Kidney tubule cell (primary cell): Measurements from ENCODE around the gene GPR62.

Experiments
- DNase-seq: peaks from one replicate; pipeline ENCODE4 v3.0.0-alpha.2; 2018; ENCODE audit warnings: low spot score

The GPR62 gene

DNA sequence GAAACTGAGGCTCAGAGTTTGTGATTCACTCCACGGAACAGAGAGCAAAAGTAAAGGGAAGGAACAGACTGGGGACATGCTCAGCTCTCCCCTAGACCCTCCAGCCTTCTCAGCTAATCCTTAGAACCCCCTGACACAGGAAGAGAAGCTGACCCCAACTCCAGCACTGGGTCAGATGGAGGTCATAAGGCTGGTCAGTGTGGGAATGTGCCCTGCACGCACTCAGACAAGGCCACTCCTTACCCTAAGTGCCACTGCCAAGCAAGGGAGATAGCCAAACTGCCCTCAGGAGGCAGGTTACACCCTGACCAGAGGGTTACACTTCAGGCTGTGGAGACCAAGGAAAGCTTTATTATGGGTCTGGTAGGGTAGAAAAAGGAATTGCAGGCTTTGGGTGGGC, 39.3 kb downstream of the GPR62 start:
- no peak for DNase-seq

DNA sequence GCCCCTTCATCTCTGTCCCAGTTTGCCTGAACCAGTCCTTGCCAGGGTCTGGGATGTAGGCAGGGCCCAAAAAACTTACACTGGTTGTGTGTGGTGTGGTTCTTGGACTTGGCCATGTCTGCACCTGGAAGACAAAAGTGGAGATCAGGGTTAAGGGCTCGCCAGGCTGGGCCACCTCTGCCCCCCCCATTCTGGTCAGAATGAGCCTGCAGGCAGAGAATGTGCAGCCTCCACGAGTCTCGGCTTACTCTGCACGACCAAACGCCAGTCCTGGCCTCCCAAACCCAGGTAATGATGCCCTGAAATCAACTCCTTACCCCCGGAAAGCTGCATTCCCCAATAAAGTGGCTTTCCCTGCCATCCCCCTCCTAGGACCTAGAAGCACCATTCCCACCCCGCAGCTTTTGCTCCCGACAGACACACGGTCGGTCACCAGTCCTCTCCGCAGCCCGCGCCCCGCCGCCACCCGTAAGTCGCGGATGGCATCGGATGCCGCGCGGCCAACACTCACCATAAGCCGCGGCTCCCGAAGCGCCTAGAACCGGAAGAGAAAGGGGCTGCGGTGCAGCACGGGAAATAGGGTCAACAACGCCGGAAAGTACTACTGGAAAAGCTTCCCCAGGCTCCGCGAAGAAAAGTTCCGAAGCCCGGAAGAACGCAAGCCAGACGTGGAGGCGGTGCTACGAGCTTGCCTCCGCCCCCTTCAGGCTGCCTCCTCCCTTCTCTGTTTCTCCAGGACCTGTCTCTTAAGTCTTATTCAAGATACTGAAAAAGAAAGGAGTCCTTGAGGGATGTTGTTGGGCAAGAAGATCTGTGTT, 40.4 kb downstream of the GPR62 start, which contains the start of gene RPL29:
RPL29 (minus strand) TSS at position 550 of the 818 bp plus-strand sequence; CDS start at position 116, 434 bp downstream.
- DNase-seq, result peak; percentile 95

DNA sequence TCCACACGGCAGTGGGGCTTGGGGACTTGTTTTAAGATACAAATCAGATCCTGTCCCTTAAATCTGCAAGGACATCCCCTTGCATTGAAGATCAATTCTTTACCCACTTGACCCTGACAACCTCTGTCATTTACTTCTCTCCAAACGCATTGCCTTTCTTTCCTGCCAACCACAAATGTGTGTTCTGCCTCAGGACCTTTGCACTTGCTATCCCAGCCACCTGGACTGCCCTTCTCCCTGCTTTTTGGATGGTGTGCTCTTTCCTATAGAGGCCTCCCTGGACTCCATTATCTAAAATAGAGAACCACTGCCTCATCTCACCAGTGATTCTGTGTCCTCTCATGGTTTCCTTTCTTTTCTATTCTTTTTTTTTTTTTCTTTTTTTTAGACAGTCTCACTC, 42.0 kb downstream of the GPR62 start:
- no peak for DNase-seq

DNA sequence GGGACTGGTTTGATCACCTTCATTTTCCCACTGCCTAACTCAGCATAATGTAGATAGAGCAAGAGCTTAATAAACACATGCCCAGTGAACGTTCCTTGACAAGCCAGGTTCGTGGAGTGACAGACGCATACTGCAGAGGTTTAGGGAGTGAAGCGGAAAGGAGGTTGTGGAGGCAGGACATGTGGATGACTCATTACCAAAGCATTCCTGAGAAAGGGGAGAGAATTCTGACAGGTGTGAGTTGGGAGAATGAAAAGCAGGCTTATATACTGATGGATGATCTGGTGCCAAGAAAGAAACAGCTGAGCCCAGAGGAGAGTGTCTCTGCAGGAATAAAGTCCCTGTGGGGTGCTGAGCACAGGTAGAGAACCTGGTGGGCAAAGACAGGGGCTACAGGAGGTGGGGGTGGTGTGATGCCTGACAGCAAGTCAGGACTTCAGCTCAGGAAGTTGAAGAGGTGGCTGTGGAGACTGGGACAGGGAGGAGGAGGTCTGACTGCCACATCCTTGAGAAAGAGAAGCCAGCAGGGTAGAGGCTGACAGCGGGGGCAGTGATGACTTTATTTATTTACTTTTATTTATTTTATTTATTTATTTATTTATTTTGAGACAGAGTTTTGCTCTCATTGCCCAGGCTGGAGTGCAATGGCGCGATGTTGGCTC, 42.9 kb downstream of the GPR62 start:
- peak; percentile 89 for DNase-seq

- DNase-seq, result no peak
Observed at GRCh38 chr3:51998774-51999173, 43.6 kb downstream of the GPR62 start.

- no peak for DNase-seq
Observed at GRCh38 chr3:51999846-52000245, 44.7 kb downstream of the GPR62 start.

DNA sequence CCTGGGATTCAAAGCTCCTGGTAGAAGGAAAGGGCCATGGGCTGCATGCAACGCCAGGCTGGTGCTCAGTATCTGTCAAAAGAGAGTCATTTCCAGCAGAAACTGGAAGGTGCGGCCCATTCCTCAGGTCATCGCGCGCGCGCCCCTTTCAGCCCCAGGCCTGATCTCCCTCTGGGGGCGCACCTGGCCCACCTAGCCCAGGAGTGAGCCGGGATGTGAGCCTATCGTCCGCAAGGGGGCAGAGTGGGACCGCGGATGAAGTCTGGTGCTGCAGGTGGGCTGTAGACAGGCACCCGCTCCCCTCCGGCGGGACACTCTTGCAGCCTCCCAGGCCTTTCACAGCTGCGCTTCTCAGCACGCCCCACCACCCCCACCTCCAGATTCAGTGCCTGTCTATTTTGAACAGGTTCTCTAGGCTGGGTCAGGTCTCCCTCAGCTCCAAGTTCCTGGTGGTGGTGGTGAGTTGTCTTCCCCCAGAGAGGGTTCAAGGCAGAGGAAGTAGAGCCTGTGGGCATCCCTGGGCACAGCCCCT, 46.3 kb downstream of the GPR62 start:
- DNase-seq, result peak; percentile 74

- no peak for DNase-seq
Observed at GRCh38 chr3:52002748-52003147, 47.6 kb downstream of the GPR62 start.

GRCh38 chr3:52004163-52004787, 49.1 kb downstream of the GPR62 start:
- DNase-seq, result no peak

DNA sequence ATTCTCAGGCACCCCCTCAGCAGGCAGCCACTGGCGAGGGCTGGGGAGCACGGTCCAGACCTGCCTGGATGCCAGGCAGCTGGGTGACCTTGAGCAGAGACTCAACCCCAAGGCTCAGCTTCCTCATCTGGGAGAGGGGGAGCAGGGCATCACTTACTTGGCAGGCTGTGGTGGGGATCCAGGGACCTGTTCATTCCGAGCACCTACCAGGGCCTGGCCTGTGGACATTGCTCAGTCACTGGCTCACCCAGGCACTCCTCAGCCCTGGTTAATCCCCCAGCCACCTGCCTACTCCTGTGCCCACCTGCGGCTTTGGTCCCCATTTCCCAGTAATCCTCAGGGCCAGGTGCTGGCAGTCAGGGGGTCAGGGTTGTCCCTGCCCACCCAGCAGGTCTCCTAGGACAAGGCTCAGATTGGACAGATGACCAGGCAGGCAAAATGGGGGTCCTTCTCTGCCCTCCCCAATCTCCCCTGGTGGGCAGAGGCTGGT, 49.8 kb downstream of the GPR62 start:
- DNase-seq, result no peak

DNA sequence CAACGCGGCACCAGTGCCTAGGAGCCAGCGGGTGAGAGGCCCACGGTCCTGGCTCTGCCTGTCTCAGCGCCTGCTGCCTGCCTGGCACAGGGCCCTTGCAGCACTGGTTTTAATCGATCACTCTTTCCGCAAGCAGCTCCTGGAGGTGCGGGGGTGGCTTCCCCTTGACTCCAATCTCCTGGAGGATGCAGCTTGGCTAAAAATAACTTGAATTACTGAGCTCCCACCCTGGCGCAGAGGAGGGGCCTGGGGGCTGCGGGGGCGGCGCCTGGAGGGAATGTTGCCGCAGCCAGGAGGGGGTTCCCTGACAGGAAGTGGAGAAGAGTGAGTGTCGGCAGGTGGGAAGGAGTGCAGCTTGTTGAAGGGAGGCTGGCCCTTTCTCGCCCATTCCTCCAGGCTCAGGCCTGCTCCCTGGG, 50.4 kb downstream of the GPR62 start:
- DNase-seq, result peak; percentile 70

DNA sequence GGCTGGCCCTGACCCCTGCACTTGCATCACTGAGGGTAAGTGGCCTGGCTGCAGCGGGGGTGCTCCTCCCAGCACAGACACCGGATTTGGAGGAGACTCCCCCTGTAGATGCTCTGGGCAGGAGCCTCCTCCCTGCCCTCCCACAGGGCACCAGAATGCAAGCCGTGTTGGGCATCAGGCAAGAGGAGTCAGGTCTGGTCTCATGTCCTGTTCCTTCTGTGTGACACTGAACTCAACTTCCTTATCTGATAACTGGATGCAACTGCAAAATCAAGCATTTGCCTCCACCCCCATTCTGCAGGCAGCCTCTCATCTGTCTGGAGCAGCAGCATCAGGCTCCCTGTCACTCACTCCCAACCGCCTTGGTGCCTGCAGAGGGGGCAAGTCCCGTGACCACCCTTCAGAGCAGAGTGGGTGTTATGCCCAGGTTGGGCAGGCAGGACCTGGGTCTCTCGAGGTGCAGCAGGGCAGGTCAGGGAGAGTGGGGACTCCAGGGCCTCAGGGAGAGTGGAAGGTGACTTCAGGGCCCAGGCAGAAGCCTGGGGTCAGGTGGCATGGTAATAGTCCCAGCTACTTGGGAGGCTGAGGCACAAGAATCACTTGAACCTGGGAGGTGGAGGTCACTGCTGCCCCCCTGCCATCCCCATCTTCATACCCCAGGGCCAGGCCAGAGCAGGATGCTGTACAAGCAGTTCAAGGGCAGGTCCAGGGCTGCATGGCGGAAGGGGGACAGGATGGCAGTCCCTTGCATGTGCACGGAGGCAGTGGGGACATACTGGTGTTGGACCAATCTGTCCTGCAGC, 51.0 kb downstream of the GPR62 start:
- no peak for DNase-seq

DNA sequence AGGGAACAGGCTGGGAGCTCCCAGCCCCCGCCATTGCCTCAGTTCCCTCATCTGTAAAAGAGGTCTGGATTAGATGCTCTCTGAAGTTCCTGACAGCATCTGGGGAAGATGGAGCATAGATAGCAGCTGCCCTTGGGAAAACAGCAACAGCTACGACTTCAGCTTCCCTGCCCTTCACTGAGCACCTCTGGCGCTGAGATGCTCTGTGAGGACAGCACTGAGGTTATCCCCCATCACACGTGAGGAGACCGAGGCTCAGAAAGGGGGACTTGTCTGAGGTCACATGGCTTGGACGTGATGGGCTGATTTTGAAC, 51.6 kb downstream of the GPR62 start:
- DNase-seq, result no peak
